Keratinocyte (primary cell): Measurements from ENCODE around the gene LHFPL3.

Experiments used
- EZH2 ChIP-seq: IDR thresholded peaks from one replicate; pipeline ENCODE4 v1.6.1; 2012; ENCODE audit warnings: inconsistent platforms, mild to moderate bottlenecking, low read length, moderate library complexity
- TF ChIP-seq, protein P1 (sequence below), 3 experiments: IDR thresholded peaks in 1 of 3; conservative IDR thresholded peaks in 1 of 3; optimal IDR thresholded peaks in 1 of 3; 2 replicates in 2 of 3; 3 replicates in 1 of 3; pipeline versions ENCODE3 to v1.5.1; 2011; ENCODE audit warnings: low read length in 3 of 3, mild to moderate bottlenecking in 3 of 3, moderate library complexity in 2 of 3, control low read depth in 1 of 3, inconsistent platforms in 1 of 3; ENCODE audit not compliant: insufficient read depth in 2 of 3; ENCODE audit errors: extremely low read depth in 1 of 3

DNA sequence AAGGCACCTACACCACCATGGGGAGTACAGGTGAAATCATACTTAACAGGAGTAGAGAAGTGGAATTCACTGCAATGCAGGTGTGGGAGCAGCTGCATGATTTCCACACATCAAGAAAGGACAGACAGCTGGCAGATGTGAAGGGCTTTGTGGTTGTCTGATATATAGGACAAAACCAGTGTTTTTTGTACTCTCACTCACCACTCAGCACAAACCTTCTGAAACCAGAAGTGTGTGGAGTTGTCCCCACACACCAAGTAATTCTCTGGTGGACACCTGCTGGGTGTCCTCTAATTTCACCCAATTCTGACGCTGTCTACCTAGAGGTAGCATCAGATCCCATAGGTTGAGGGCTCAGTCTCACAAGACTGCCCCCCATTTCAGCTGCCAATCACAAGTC is 357.9 kb downstream of the LHFPL3 start:
- TF ChIP-seq, protein P1, sequence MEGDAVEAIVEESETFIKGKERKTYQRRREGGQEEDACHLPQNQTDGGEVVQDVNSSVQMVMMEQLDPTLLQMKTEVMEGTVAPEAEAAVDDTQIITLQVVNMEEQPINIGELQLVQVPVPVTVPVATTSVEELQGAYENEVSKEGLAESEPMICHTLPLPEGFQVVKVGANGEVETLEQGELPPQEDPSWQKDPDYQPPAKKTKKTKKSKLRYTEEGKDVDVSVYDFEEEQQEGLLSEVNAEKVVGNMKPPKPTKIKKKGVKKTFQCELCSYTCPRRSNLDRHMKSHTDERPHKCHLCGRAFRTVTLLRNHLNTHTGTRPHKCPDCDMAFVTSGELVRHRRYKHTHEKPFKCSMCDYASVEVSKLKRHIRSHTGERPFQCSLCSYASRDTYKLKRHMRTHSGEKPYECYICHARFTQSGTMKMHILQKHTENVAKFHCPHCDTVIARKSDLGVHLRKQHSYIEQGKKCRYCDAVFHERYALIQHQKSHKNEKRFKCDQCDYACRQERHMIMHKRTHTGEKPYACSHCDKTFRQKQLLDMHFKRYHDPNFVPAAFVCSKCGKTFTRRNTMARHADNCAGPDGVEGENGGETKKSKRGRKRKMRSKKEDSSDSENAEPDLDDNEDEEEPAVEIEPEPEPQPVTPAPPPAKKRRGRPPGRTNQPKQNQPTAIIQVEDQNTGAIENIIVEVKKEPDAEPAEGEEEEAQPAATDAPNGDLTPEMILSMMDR (optimal IDR thresholded peaks at IDR 0.05 in 1 of 3, IDR thresholded peaks at IDR 0.05 in 1 of 3, conservative IDR thresholded peaks at IDR 0.05 in 1 of 3; ENCODE audit: extremely low read depth in 1 of 3, insufficient read depth in 2 of 3, low read length in 3 of 3) = no peak
- TF ChIP-seq EZH2 = no peak
